Effector memory CD4-positive, alpha-beta T cell (primary cell): ENCODE data around the gene ATP1A3.

Experiments
- DNase-seq, 3 donors: peaks; one replicate each; pipeline ENCODE4 v3.0.0-alpha.2; 2020
- H3K27ac ChIP-seq: 2 replicates; pipeline ENCODE4 v1.7.0; 2013; ENCODE audit warnings: mild to moderate bottlenecking, low read length, moderate library complexity; ENCODE audit not compliant: insufficient read depth, poor library complexity, severe bottlenecking
- H3K27me3 ChIP-seq: replicated peaks from 2 replicates; pipeline ENCODE4 v1.7.0; 2013; ENCODE audit warnings: mild to moderate bottlenecking, low read length; ENCODE audit not compliant: insufficient read depth, control insufficient read depth, poor library complexity, severe bottlenecking
- H3K36me3 ChIP-seq: 2 replicates; pipeline ENCODE4 v1.7.0; 2013; ENCODE audit warnings: mild to moderate bottlenecking, low read length, moderate library complexity; ENCODE audit not compliant: control insufficient read depth, insufficient read depth
- H3K4me1 ChIP-seq: 2 replicates; pipeline ENCODE4 v1.7.0; 2013; ENCODE audit warnings: low read length, mild to moderate bottlenecking; ENCODE audit not compliant: control insufficient read depth, insufficient read depth, poor library complexity, severe bottlenecking
- H3K4me3 ChIP-seq: 2 replicates; pipeline ENCODE4 v1.7.0; 2013; ENCODE audit warnings: low read length, low read depth, mild to moderate bottlenecking; ENCODE audit not compliant: insufficient read depth, poor library complexity, severe bottlenecking
- H3K9me3 ChIP-seq: 2 replicates; pipeline ENCODE4 v1.7.0; 2013; ENCODE audit warnings: mild to moderate bottlenecking, low read length, moderate library complexity; ENCODE audit not compliant: control insufficient read depth

Gene ATP1A3

DNA sequence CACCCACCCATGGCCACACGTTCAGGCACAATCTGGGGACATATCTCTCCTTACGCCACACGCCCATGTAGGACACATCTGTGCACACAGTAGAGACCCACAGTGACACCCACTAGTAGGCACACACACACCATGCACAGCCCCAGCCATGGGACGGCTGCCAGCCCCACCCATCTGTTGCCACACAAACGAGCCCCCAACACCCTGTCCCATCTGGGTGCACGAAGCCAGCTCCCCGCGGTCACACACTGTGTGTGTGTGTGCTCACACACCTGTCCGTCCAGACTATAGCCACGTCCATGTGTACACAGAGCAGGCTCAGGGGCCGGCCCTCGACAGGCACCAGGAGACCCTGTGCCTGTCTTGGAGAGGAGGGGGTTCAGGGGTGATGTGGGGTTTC, 76.4 kb downstream of the ATP1A3 start:
- DNase-seq, result no peak
- no peak overlapping the region for H3K27ac ChIP-seq
- H3K27me3 ChIP-seq, result peaks cover 20% of the 10 kb centered on the region
- no peak overlapping the region for H3K4me3 ChIP-seq
- no peaks in the 10 kb centered on the region for H3K36me3 ChIP-seq
- H3K4me1 ChIP-seq, result peaks cover 30% of the 10 kb centered on the region
- H3K9me3 ChIP-seq, result no peaks in the 10 kb centered on the region
